Stimulated activated CD8-positive, alpha-beta memory T cell treated with anti-CD3 and anti-CD28 coated beads, Interleukin-7, amount 100 ng/mL, for 1 hour (primary cell): Measurements from ENCODE around the gene GRIK4.
"Not testable (repeated sequence)": the region's sequence is repeated elsewhere in the genome, so short reads cannot be mapped to it uniquely, and the experiment has no call there.

Experiments used
- DNase-seq, 2 donors: peaks; one replicate each; pipeline ENCODE4 v3.0.0-alpha.2; 2020; ENCODE audit warnings: low read depth in 2 of 2

The GRIK4 gene, protein sequence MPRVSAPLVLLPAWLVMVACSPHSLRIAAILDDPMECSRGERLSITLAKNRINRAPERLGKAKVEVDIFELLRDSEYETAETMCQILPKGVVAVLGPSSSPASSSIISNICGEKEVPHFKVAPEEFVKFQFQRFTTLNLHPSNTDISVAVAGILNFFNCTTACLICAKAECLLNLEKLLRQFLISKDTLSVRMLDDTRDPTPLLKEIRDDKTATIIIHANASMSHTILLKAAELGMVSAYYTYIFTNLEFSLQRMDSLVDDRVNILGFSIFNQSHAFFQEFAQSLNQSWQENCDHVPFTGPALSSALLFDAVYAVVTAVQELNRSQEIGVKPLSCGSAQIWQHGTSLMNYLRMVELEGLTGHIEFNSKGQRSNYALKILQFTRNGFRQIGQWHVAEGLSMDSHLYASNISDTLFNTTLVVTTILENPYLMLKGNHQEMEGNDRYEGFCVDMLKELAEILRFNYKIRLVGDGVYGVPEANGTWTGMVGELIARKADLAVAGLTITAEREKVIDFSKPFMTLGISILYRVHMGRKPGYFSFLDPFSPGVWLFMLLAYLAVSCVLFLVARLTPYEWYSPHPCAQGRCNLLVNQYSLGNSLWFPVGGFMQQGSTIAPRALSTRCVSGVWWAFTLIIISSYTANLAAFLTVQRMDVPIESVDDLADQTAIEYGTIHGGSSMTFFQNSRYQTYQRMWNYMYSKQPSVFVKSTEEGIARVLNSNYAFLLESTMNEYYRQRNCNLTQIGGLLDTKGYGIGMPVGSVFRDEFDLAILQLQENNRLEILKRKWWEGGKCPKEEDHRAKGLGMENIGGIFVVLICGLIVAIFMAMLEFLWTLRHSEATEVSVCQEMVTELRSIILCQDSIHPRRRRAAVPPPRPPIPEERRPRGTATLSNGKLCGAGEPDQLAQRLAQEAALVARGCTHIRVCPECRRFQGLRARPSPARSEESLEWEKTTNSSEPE

DNA sequence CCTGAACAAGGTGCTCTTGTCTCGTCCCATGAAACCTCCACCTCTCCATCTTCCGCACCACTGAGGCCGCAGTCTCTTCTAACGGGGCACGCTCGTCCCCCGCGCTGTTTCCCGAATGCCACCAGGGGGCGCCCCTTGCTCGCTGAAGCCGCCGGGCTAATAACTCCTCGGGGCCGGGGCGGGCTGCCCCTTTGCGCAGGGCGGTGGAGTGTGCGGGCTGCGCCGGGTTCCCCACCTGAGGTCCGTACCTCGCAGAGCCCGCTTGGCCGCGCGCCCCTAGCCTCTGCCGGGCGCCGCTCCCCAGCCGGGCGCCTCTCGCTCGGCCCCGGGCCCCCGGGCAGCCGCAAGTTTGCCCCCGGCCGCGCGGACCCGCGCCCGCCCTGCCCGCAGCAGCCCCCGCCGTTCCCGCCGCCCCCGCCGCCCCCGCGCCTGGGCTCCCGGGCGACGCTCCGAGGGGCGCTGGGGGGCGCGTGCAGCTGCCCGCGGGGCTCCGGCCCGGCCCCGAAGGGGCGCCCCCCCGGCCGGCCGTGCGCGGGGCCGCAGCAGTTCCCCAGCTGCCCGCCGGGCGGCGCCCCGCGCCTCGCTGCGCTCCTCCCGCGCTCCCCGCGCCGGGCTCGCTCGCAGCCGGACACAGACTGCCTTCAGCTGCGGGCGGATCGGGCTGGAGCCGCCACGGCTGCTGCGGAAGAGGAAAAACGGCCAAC, at the start of gene GRIK4:
TSS of gene GRIK4 (plus strand) at position 633 of the 704 bp plus-strand sequence. CDS start 148,571 bp downstream, outside the sequence.
- peak; percentile 45 to 56 for DNase-seq

DNA sequence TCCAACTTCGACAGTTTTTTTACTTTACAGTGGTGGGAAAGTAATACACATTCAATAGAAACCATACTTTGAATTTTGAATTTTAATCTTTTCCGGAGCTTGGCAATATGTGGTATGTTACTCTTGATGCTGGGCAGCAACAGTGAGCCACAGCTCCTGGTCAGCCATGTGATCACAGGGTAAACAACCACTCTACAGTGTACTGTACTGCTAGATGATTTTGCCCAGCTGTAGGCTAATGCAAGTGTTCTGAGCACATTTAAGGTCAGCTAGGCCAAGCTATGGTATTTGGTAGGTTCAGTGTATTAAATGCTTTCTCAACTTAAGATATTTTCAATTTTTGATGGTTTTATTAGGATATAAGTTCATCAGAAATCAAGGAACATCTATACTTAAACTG, 48.7 kb upstream of the GRIK4 start:
- no peak for DNase-seq

DNA sequence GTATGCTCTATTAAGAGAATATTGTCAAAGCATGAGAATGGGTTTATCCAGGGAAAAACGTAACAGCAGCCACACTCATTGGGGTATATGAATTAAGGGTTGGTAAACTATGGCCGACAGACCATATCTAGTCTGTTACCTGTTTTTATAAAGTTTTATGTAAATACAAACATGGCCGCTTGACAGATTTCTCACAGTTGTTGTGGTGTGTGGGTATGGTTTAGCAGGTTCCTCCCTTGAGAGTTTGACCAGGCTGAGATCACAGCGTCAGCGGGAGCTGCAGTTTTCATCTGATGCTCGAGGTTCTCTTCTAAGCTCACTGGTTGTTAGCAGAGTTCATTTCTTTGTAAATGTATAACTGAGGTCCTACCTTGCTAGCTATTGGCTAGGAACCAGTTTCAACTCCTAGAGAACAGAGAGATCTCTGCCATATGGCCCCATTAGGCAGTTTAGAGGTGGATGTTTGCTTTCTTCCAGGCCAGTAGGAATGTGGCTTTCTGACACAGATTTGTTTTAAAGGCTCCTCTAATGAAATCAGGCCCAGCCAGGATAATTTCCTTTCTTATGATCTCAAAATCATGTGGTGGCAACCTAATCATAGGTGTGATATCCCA, 45.5 kb upstream of the GRIK4 start:
- DNase-seq: no peak

DNA sequence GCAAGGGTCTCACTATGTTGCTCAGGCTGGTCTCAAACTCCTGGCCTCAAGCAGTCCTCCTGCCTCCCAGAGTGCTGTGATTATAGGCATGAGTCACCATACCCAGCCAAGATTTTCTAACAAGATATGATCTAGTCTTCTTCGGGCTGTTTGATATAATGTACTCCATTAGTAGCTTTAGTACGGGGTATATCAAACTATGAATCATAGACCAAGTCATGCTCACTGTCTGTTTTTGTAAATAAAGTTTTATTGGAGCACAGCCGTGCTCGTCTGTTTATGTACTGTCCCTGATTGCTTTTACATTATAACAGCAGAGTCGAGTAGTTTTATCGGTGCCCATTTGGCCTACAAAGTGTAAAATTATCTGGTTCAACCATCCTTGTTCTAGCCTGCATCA, 43.9 kb upstream of the GRIK4 start:
- no peak for DNase-seq

DNA sequence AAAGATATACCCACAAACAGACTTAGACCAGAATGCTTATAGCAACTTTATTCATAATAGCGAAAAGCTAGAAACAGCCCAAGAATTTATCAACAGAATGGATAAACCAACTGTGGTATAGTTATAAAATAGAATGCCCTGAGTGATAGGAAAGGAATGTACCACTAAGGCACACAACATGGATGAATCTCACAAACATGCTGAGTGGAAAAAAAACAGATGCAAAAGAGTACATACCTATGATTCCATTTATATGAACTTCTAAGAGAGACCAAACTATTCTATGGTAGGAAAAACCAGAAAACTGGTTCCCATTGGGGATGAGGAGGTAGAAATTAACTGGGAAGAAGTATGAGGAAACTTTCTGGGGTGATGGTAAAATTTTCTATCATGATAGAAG, 40.4 kb upstream of the GRIK4 start:
- no peak for DNase-seq

DNA sequence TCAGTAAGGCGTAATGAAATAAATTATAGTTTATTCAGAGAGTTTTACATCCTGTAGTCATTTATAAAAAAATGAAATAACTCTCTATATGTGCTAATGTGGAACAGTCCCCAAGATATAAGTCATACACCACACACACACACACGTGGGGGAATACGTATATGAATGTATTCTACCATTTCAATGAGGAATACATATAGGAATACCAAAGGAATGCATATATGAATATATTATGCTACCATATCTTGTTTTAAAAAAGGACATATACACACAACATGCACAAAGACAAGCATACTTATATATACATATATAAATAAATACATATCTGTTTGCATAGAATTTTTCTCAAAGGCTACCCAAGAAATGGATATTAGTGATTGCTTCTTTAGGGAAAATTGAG, 39.6 kb upstream of the GRIK4 start:
- no peak for DNase-seq

DNA sequence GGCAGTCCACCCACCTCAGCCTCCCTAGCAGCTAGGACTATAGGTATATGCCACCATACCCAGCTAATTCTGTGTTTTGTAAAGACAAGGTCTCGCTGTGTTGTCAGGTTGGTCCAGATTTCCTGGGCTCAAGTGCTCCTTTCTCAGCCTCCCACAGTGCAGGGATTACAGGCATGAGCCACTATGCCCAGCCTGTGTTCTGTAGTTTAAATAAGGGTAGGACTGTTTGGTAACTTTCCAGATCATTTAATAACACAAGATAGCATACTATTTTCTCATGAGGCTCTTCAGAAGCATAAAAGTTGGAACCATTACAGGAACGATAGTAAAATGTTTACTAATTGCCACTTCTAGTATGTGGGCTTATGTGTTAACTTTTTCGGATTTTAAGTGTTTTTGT, 38.0 kb upstream of the GRIK4 start:
- DNase-seq: no peak

DNA sequence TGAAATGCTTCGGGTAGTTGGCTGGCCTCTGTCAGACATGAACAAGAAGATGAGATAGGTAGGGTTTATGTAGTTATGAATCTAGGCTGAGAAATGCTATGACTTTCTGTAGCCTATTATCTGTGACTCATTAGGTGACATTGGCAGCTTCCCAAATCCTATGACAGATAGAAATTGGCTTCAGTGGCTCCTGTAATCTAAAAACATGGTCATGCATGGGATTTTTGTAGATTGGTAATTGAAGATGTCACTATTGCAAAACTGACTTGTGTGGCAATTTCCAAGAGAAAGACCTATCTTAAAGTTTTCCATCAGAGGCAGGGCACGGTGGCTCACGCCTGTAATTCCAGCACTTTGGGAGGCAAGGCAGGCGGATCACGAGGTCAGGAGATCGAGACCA, 29.4 kb upstream of the GRIK4 start:
- DNase-seq: no peak

DNA sequence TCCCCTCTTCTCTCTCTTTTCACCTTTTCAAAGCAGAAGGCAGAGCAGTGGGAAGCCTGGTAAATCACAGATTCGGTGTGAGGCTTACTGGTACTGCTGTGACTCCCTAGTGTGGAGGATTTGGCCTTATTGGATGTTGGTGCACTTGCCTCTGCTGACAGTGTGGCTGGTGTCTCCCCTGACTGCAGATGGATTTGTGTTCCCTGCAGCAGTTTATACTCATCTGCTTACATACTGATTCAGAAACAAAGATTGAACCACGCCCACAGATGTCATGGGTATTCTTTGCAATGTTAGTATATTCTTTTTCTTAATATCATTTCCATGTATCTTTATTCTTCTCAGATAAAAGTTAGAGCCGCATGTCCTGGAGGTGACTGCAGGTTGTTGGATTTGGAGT, 26.8 kb upstream of the GRIK4 start:
- no peak for DNase-seq

DNA sequence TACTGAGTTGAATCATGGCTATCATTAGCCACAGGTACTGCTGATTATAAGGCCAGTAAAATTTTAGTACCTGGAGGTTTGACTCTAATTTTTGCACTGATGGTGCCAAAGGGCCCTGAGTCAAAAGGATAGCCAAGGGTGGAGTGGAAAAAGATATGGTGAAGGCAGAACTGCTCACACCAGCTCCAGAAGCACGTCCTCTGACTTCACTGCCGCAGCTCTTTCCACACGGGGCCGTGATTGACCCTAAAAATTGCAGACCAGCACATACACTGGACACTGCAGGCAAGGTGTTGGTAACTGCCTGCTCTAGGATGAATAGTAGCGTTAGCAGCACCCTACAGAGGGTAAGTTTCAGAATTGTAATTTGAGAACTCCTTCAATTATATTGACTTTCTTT, 25.4 kb upstream of the GRIK4 start:
- DNase-seq: no peak

DNA sequence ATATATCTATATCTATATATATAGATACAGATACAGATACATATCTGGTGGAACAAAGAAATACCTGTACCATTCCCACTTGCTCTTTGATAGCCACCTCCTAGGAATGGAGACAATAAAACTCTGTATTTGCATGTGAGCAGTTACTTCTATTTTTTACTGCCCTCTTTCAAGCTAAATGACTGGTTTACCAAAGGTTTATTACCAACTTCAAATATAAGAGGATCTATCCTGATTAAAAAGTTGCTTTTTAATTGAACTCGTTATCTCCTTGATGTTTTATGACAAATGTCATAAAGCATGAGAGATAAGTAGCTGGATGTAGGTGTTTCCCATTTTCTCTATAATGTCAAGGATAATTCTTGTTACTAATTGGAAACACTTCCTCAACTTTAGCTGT, 21.7 kb upstream of the GRIK4 start:
- DNase-seq: no peak

DNA sequence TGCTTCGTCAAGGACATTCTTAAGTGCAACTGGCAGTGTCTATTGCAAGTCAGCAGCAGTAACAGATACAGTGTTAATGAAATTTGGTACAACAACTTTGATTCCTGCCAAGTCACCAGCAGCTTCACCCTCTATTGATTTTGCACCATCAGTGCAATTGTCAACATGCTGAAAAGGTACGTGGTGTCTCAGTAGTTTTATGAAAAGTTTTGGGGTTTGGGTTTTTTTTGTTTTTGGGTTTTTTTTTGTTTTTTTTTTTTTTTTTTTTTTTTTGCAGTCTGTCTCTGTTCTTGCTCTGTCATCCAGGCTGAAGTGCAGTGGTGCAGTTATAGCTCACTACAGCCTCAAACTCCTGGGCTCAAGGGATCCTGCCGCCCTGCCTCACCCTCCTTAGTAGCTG, 19.1 kb upstream of the GRIK4 start:
- DNase-seq: no peak

DNA sequence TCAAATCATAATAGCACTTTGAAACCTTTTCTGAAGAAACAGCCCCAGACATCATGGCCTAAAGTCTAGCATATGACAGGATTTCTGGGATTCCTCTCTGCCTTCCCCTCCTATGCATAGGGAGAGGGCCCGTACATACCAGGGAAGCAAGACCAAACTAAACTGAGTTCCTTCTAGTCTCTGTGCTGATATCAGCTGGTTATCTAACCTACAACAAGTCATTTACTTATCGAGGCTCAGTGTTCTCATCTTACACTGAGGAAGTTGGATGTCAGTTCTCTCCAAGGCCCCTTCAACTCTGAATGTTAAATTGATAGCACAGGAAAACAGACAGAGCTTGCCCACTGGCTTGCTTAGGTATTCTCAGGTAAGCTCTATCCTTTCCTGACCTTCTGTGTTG, 17.0 kb upstream of the GRIK4 start:
- DNase-seq: no peak

DNA sequence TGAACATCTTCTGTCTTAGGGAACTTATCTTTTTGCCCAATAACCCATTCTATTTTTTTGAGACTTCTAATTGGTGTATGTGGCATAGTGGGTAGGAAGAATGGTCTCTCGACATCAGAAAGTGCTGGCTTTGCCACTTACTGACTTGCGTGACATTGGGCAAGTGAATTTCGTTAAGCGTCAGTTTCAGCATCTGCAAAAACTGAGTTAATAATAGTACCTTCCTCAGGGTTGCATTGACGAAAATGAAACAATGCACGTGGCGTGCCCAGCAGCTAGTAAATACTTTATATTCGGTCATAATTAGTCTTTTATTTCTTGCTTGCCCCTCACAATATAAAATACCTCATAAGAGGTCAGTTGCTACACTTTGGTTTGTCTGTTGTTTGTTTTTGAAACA, 12.5 kb upstream of the GRIK4 start:
- no peak for DNase-seq

DNA sequence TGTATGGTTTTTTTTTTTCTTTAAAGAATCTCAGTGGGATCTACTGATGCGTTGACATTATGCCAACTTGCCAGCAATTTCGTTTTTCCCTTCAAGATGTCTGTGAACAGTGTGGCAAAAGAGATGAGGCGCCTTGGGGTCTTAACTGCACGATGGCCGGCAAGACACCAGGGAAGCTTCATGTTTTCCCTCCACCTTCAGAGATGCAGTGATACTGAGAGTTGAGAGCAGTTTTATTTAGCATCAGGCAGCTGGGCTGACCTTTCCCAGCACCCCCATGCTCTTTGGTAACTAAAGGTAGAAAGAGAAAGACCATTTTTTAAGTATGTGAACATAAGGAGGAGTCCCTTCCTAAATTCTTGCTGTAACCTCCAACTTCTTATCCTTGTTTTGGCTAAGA, 11.7 kb upstream of the GRIK4 start:
- no peak for DNase-seq

DNA sequence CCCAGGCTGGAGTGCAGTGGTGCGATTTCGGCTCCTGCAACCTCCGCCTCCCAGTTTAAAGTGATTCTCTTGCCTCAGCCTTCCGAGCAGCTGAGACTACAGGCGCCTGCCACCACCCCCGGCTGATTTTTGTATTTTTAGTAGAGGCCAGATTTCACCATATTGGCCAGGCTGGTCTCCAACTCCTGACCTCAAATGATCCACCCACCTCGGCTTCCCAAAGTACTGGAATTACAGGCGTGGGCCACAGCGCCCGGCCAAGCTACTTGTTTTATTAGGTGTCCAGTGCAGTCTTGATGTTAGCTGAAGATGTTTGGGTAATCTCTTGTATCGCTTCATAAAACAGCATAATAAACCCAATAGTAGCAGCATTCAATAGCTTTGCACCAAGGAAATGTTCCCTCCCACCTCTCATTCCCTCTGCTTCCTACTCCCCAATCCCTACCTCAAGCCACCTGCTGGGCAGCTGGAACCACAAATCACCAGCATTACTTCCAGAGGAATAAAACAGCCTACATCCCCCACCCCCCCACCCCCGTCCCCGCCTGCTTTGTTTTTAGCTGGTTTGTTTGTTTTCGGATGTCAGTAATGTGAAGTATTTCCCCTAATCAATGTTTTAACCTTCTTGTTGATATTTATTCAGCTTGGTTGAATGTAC, 11.0 kb upstream of the GRIK4 start:
- DNase-seq: no peak

DNA sequence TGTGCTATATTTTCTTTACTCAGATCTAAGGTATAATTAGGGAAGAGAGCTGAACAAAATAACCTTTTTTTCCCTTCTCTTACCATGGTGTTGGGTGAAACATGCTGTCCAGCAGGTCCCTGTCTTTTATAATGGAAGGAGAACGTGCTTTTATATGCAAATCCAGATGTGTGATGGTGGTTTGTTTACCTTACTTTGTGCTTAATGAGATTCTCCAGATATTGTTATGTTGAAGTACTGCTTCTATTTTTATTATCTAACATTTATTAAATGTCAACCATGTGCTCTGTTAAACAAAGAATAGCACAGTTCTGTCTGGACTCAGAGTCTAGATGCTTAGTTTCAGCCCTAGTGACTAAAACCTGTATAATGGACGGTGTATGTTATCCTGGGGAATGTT, 10.1 kb upstream of the GRIK4 start:
- DNase-seq: no peak

DNA sequence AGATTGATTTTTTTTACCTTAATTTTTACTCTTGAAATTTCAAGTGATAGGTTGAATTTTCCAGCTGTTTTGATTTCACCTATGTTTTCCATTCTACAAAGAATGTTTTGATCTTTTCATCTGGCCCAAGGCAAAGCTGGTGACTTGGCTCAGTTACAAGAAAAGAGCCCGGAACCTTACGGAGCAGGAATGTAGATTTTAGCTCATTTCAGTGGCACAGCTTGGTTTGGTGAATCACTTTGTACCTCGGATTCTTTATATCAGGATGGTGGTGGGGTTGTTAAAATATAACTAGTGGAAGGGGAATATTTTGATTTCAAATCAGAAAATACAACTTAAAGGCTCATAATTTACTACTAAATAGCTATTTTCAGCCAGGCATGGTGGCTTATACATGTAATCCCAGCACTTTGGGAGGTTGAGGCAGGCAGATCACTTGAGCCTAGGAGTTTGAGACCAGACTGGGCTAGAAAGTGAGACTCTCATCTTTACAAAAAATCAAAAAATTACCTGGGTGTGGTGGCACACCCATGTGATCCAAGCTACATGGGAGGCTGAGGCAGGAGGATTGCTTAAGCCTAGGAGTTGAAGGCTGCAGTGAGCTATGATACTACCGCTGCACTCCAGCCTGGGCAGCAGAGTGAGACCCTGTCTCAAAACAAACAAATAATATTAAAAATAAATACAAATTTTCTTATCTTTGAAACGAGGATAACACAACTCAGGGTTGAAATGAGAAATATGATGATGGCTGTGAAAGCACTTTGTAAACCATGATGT, 9.4 kb upstream of the GRIK4 start:
- no peak for DNase-seq

DNA sequence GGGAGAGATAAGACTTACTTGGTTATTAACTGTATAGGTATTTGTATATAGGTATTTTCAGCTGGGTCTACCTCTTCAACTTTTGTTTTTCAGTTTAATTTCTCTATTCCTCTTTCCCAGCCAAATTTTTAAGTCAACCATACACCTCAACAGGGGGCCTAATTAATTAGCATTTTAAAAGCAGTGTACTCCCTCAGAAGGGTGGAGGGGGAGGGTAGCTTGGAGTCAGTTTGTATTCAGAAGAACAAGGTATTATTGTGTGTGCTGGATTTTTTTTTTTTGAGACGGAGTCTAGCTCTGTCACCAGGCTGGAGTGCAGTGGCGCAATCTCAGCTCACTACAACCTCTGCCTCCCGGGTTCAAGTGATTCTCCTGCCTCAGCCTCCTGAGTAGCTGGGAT, 8.0 kb upstream of the GRIK4 start:
- not testable (repeated sequence) for DNase-seq

DNA sequence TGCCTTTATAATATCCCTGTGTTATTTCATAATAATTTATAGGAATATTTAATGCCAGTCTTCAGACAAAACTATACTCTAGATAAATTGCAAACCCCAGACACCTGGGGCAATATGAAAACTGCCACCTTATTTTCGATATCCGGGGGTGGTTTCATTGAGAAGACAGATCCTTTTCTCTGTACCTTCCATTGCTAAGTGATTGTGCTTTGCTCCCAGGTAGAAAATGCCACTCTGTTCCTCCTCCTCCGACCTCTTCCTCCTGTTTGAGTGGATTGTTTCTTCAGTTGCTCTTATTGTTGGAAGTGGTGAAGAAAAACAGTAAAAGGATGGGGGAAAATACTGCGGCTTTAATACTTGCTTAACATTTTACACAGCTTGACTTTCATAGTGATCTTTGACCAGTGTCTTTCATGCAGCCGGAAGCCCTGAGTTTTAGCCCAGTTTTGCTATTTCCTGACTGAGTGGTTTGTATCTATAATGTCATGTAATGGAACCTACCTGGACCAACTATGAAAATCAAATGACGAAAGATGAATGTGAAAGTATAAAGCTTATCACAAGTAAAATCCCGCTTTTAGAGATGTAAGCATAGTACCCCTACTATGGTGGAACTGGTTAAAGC, 5.6 kb upstream of the GRIK4 start:
- no peak for DNase-seq
